Measurements from ENCODE around the gene CFAP74. TPM values are rescaled to one million over a fixed set of nuclear protein-coding genes. Genes with fewer than 3 reads are reported as not detected.

Gene CFAP74
- polyA plus RNA-seq, 1 donor from 2014 or later: 0.22 TPM

- no peak overlapping the region for H3K9ac ChIP-seq (ENCODE audit: low read length)
- no peak overlapping the region for H3K4me2 ChIP-seq (ENCODE audit: low read length)
- H3K27ac ChIP-seq (ENCODE audit: low read length): no peak overlapping the region
- no peaks in the 10 kb centered on the region for H3K36me3 ChIP-seq (ENCODE audit: insufficient read depth, low read length)
- no peaks in the 10 kb centered on the region for H3K9me3 ChIP-seq (ENCODE audit: low read length)
- H3K4me3 ChIP-seq (ENCODE audit: low read length): no peak overlapping the region
- H2AFZ ChIP-seq (ENCODE audit: low read depth, low read length): no peak overlapping the region
- H3F3A ChIP-seq (ENCODE audit: insufficient read depth, low read length, poor library complexity, severe bottlenecking): no peaks in the 10 kb centered on the region
- no peak for TF ChIP-seq CTCF (IDR thresholded peaks at IDR 0.05; ENCODE audit: poor library complexity, severe bottlenecking)
- TF ChIP-seq TAF1 (IDR thresholded peaks at IDR 0.05; ENCODE audit: low read depth): no peak
- TF ChIP-seq SMC3 (conservative IDR thresholded peaks at IDR 0.05; ENCODE audit: poor library complexity): no peak
- no peak for TF ChIP-seq RAD21 (conservative IDR thresholded peaks at IDR 0.05)
- TF ChIP-seq MXI1 (conservative IDR thresholded peaks at IDR 0.05; ENCODE audit: poor library complexity, severe bottlenecking): no peak
- TF ChIP-seq EP300 (conservative IDR thresholded peaks at IDR 0.05; ENCODE audit: poor library complexity, severe bottlenecking): no peak
- TF ChIP-seq EZH2 (IDR thresholded peaks at IDR 0.05; ENCODE audit: borderline replicate concordance, insufficient read depth, low read length, poor library complexity, severe bottlenecking): no peak
- no peak for TF ChIP-seq REST (IDR thresholded peaks at IDR 0.05; ENCODE audit: borderline replicate concordance)
- TF ChIP-seq POLR2AphosphoS5 (IDR thresholded peaks at IDR 0.05): no peak
- no peaks in the 10 kb centered on the region for H3K79me2 ChIP-seq (replicated peaks; ENCODE audit: insufficient read depth, low read length)
- no peaks in the 10 kb centered on the region for H4K20me1 ChIP-seq (ENCODE audit: insufficient read depth)
- no peaks in the 10 kb centered on the region for H3K27me3 ChIP-seq (ENCODE audit: insufficient read depth, low read depth, low read length)
- H3K9me2 ChIP-seq (ENCODE audit: insufficient read depth, low read length): no peaks in the 10 kb centered on the region
Measured at GRCh38 chr1:1899967-1900327, 103.6 kb downstream of the CFAP74 start.

- no peak overlapping the region for H3K4me3 ChIP-seq (ENCODE audit: low read length)
- H3K9me3 ChIP-seq (ENCODE audit: low read length): no peaks in the 10 kb centered on the region
- H3K79me2 ChIP-seq (replicated peaks; ENCODE audit: insufficient read depth, low read length): no peaks in the 10 kb centered on the region
- no peaks in the 10 kb centered on the region for H3K36me3 ChIP-seq (ENCODE audit: insufficient read depth, low read length)
- H3K9ac ChIP-seq (ENCODE audit: low read length): no peak overlapping the region
- no peaks in the 10 kb centered on the region for H4K20me1 ChIP-seq (ENCODE audit: insufficient read depth)
- H3K27ac ChIP-seq (ENCODE audit: low read length): no peak overlapping the region
- no peaks in the 10 kb centered on the region for H3F3A ChIP-seq (ENCODE audit: insufficient read depth, low read length, poor library complexity, severe bottlenecking)
- TF ChIP-seq REST (IDR thresholded peaks at IDR 0.05; ENCODE audit: borderline replicate concordance) (no peak), EP300 (conservative IDR thresholded peaks at IDR 0.05; ENCODE audit: poor library complexity, severe bottlenecking) (no peak), SMC3 (conservative IDR thresholded peaks at IDR 0.05; ENCODE audit: poor library complexity) (no peak), EZH2 (IDR thresholded peaks at IDR 0.05; ENCODE audit: borderline replicate concordance, insufficient read depth, low read length, poor library complexity, severe bottlenecking) (no peak), CTCF (IDR thresholded peaks at IDR 0.05; ENCODE audit: poor library complexity, severe bottlenecking) (no peak), TAF1 (IDR thresholded peaks at IDR 0.05; ENCODE audit: low read depth) (no peak), RAD21 (conservative IDR thresholded peaks at IDR 0.05) (no peak), MXI1 (conservative IDR thresholded peaks at IDR 0.05; ENCODE audit: poor library complexity, severe bottlenecking) (no peak), POLR2AphosphoS5 (IDR thresholded peaks at IDR 0.05) (no peak)
- no peaks in the 10 kb centered on the region for H3K27me3 ChIP-seq (ENCODE audit: insufficient read depth, low read depth, low read length)
- H3K4me2 ChIP-seq (ENCODE audit: low read length): no peak overlapping the region
- H2AFZ ChIP-seq (ENCODE audit: low read depth, low read length): no peak overlapping the region
- H3K9me2 ChIP-seq (ENCODE audit: insufficient read depth, low read length): no peaks in the 10 kb centered on the region
Measured at GRCh38 chr1:1899266-1899966, 104.2 kb downstream of the CFAP74 start.

Data from neural cell (in vitro differentiated cells).